Measurements from ENCODE around the gene TMEM178B. TPM values are rescaled to one million over a fixed set of nuclear protein-coding genes. Genes with fewer than 3 reads are reported as not detected.

The TMEM178B gene
- total and polyA plus RNA-seq, 9 donors, result 0.10 to 1.6 (median 0.30) TPM

DNA sequence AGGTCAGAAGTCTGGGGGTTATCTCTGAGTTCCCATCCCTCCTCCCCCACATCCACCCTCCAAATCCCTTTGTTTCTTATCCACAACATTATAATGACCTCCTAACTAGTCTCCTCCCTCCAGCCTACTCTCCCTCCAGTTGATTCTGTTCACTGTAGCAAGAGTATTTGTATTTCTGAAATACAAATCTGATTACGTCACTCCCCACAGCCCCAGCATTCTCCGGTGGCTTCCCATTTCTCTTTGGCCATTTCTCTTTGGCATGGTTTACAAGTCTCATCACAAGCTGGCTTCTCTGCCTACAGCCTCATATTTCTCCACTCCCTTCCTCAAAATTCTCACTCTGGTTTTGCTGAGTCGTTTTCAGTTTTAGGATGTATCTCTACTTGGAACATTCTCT lies 34.5 kb upstream of the TMEM178B start:
- no peak overlapping the region for H3K27ac ChIP-seq
- no peaks in the 10 kb centered on the region for H3K4me1 ChIP-seq (ENCODE audit: insufficient read depth)
- intact Hi-C loops (cut with DNase I), result no loop called here
- no peaks in the 10 kb centered on the region for H3K36me3 ChIP-seq
- no peak for DNase-seq
- H3K4me3 ChIP-seq, result no peak overlapping the region
- H3K27me3 ChIP-seq, result no peaks in the 10 kb centered on the region
- TF ChIP-seq POLR2A (IDR thresholded peaks at IDR 0.05) (no peak), EP300 (IDR thresholded peaks at IDR 0.05) (no peak)
- TF ChIP-seq, protein P1, sequence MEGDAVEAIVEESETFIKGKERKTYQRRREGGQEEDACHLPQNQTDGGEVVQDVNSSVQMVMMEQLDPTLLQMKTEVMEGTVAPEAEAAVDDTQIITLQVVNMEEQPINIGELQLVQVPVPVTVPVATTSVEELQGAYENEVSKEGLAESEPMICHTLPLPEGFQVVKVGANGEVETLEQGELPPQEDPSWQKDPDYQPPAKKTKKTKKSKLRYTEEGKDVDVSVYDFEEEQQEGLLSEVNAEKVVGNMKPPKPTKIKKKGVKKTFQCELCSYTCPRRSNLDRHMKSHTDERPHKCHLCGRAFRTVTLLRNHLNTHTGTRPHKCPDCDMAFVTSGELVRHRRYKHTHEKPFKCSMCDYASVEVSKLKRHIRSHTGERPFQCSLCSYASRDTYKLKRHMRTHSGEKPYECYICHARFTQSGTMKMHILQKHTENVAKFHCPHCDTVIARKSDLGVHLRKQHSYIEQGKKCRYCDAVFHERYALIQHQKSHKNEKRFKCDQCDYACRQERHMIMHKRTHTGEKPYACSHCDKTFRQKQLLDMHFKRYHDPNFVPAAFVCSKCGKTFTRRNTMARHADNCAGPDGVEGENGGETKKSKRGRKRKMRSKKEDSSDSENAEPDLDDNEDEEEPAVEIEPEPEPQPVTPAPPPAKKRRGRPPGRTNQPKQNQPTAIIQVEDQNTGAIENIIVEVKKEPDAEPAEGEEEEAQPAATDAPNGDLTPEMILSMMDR (IDR thresholded peaks at IDR 0.05), result no peak
- 57 to 76% (median 59%) methylated on average over 3 of the region's 3 CpGs for WGBS, 3 donors
- H3K9me3 ChIP-seq, result no peaks in the 10 kb centered on the region

- H3K9me3 ChIP-seq, result no peaks in the 10 kb centered on the region
- H3K4me3 ChIP-seq, result no peak overlapping the region
- WGBS, 3 donors, result 82 to 86% (median 83%) methylated on average over 14 of the region's 14 CpGs
- no peaks in the 10 kb centered on the region for H3K27me3 ChIP-seq
- H3K27ac ChIP-seq, result no peak overlapping the region
- intact Hi-C loops (cut with DNase I), result no loop called here
- H3K4me1 ChIP-seq (ENCODE audit: insufficient read depth), result no peaks in the 10 kb centered on the region
- DNase-seq, result no peak
- no peaks in the 10 kb centered on the region for H3K36me3 ChIP-seq
- no peak for TF ChIP-seq POLR2A (IDR thresholded peaks at IDR 0.05)
- TF ChIP-seq, protein P1 (IDR thresholded peaks at IDR 0.05), result no peak
These were observed 31.4 kb upstream of the TMEM178B start for GRCh38 chr7:141042222-141043193.

GRCh38 chr7:141043616-141044015 lies 30.2 kb upstream of the TMEM178B start:
- TF ChIP-seq EP300 (IDR thresholded peaks at IDR 0.05) (no peak), POLR2A (IDR thresholded peaks at IDR 0.05) (no peak)
- TF ChIP-seq, protein P1 (IDR thresholded peaks at IDR 0.05), result no peak
- 38 to 58% (median 40%) methylated on average over 4 of the region's 4 CpGs for WGBS, 3 donors
- intact Hi-C loops (cut with DNase I), result no loop called here
- DNase-seq, result no peak
- Histone ChIP-seq H3K9me3 (no peaks in the 10 kb centered on the region), H3K4me3 (no peak overlapping the region), H3K36me3 (no peaks in the 10 kb centered on the region), H3K27ac (no peak overlapping the region), H3K27me3 (no peaks in the 10 kb centered on the region), H3K4me1 (ENCODE audit: insufficient read depth) (no peaks in the 10 kb centered on the region)

DNA sequence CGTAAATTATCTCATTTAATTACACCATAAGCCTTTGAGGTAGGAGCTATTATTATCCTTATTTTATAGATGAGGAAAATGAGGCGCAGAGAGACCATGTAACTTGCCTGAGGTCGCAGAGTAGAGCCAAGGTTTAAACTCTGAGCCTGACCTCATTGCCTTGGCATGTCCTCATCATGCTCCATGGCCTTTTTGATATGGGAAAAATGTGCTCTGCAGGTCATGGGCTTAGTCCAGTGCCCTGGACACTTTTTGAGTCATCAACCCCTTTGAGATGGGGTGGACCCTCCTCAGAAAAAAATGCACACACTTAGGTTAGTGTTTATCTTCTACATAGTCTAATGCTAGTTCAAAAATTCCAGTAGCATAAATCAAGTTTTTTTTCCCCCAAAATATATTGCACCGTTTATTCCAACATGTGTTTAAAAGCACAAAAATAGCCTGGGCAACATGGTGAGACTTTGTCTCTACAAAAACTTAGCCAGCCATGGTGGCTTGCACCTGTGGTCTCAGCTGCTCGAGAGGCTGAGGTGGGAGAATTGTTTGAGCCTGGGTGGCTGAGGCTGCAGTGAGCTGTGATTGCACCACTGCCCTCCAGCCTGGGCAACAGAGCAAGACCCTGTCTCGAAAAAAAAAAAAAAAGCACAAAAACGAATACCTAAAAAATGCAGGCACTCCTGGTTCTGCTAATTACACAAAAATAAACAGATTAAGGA lies 28.6 kb upstream of the TMEM178B start:
- DNase-seq, result no peak
- H3K27me3 ChIP-seq, result no peaks in the 10 kb centered on the region
- H3K36me3 ChIP-seq, result no peaks in the 10 kb centered on the region
- H3K4me1 ChIP-seq (ENCODE audit: insufficient read depth), result no peaks in the 10 kb centered on the region
- WGBS, 3 donors, result 46 to 60% (median 49%) methylated on average over 7 of the region's 7 CpGs
- no peak overlapping the region for H3K27ac ChIP-seq
- TF ChIP-seq POLR2A (IDR thresholded peaks at IDR 0.05) (no peak), EP300 (IDR thresholded peaks at IDR 0.05) (no peak)
- TF ChIP-seq, protein P1 (IDR thresholded peaks at IDR 0.05), result no peak
- intact Hi-C loops (cut with DNase I), result no loop called here
- H3K4me3 ChIP-seq, result no peak overlapping the region
- no peaks in the 10 kb centered on the region for H3K9me3 ChIP-seq

All from ovary (tissue), 9 donors.